ENCODE measurements around the gene CNNM1.

DNA sequence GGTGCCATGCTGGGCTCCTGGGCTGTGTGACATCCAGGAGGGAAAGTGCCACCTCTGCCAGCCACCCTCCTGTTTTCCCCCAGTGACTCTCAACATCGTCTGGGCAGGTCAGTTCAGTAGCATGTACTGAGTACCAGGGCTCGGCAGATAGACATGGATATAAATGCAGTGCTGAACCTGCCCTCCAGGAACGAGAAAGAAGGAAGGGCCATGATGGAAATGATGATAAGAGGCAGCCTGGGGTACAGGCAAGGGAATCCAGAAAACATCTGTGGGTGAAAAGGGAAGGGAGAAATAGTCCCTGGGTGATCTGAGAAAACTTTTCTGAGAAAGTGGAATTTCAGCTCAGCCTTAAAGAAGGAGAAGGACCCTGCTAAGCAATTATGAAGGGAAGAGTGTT is 12.1 kb downstream of the CNNM1 start:
- no peak for TF ChIP-seq EZH2phosphoT487 (IDR thresholded peaks at IDR 0.05; ENCODE audit: borderline replicate concordance, low read length)
- TF ChIP-seq CTCF (IDR thresholded peaks at IDR 0.05; ENCODE audit: low read depth, low read length, poor library complexity, severe bottlenecking) = no peak
